Lower leg skin (tissue), 3 donors: ENCODE results near the gene FAM156A.
"Not testable (repeated sequence)": the region's sequence is repeated elsewhere in the genome, so short reads cannot be mapped to it uniquely, and the experiment has no call there.

Experiments used
- CTCF ChIP-seq, 3 donors: fragments of 450-650 bp; IDR thresholded peaks; one replicate each; pipeline ENCODE4 v1.5.1; 2016; ENCODE audit warnings: antibody characterized with exemption in 3 of 3, mild to moderate bottlenecking in 3 of 3, moderate library complexity in 2 of 3
- POLR2A ChIP-seq, 2 donors: fragments of 450-650 bp; IDR thresholded peaks; one replicate each; pipeline ENCODE4 v1.6.1; 2016 to 2017; ENCODE audit warnings: antibody characterized with exemption in 2 of 2, mild to moderate bottlenecking in 1 of 2, moderate library complexity in 1 of 2

- not testable (repeated sequence) for TF ChIP-seq POLR2A, CTCF (IDR thresholded peaks at IDR 0.05)
These were observed 8.8 kb upstream of the FAM156A start for GRCh38 chrX:52966993-52967738.
